ENCODE data around the gene RBMS1.

- TF ChIP-seq, protein P1, sequence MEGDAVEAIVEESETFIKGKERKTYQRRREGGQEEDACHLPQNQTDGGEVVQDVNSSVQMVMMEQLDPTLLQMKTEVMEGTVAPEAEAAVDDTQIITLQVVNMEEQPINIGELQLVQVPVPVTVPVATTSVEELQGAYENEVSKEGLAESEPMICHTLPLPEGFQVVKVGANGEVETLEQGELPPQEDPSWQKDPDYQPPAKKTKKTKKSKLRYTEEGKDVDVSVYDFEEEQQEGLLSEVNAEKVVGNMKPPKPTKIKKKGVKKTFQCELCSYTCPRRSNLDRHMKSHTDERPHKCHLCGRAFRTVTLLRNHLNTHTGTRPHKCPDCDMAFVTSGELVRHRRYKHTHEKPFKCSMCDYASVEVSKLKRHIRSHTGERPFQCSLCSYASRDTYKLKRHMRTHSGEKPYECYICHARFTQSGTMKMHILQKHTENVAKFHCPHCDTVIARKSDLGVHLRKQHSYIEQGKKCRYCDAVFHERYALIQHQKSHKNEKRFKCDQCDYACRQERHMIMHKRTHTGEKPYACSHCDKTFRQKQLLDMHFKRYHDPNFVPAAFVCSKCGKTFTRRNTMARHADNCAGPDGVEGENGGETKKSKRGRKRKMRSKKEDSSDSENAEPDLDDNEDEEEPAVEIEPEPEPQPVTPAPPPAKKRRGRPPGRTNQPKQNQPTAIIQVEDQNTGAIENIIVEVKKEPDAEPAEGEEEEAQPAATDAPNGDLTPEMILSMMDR (IDR thresholded peaks at IDR 0.05): no peak
- no peak for TF ChIP-seq POLR2A (IDR thresholded peaks at IDR 0.05)
These were observed 8.6 kb downstream of the RBMS1 start for GRCh38 chr2:160484859-160485520.

All from lower leg skin (tissue), 3 donors.